GM12865 (cell line): ENCODE results near the gene COG6.

Source experiments
- DNase-seq: peaks from one replicate; pipeline ENCODE4 v3.0.0; 2010; ENCODE audit warnings: low read depth
- H3K4me3 ChIP-seq: 2 replicates; pipeline ENCODE4 v1.5.1; 2011; ENCODE audit warnings: mild to moderate bottlenecking, low read depth, low read length, control low read depth
- CTCF ChIP-seq: IDR thresholded peaks from 2 replicates; pipeline ENCODE4 v1.5.1; 2011; ENCODE audit warnings: low read length, control low read depth, low read depth, inconsistent platforms; ENCODE audit not compliant: insufficient read depth; ENCODE audit errors: missing control alignments

Gene COG6

GRCh38 chr13:39655569-39656324 is at the start of gene COG6:
Gene COG6, plus strand, starts transcription at chr13:39655662. Its CDS starts 65 bp downstream, at chr13:39655727.
- peak within 1 kb of the TSS; percentile 84 for H3K4me3 ChIP-seq
- peak; percentile 94 for DNase-seq
- peak; percentile 29 for TF ChIP-seq CTCF

- DNase-seq = no peak
- TF ChIP-seq CTCF = no peak
- no peak overlapping the region for H3K4me3 ChIP-seq
These were observed 49.7 kb upstream of the COG6 start for GRCh38 chr13:39605677-39606320.

- no peak for TF ChIP-seq CTCF
- no peak for DNase-seq
These were observed 47.6 kb upstream of the COG6 start for GRCh38 chr13:39607876-39608275.

GRCh38 chr13:39612023-39612637 is 43.3 kb upstream of the COG6 start:
- no peak overlapping the region for H3K4me3 ChIP-seq
- TF ChIP-seq CTCF = peak; percentile 73
- DNase-seq = peak; percentile 79

More at GRCh38 chr13:39607876-39608275, 47.6 kb upstream of the COG6 start:
- H3K4me3 ChIP-seq = no peak overlapping the region

- DNase-seq = peak; percentile 74
- peak; percentile 90 for TF ChIP-seq CTCF
- H3K4me3 ChIP-seq = no peak overlapping the region
These were observed 39.3 kb upstream of the COG6 start for GRCh38 chr13:39616087-39616694.

GRCh38 chr13:39618561-39618960 is 36.9 kb upstream of the COG6 start:
- DNase-seq = no peak
- TF ChIP-seq CTCF = no peak
- no peak overlapping the region for H3K4me3 ChIP-seq
